Endothelial cell of umbilical vein (primary cell): ENCODE data around the gene VPS37D. TPM values are rescaled to one million over a fixed set of nuclear protein-coding genes. Genes with fewer than 3 reads are reported as not detected.

Source experiments
- BruUV-seq: library from RNA; stranded (reverse); fragments of 400-500 nt; replicated peaks from 2 replicates; lab custom pipeline; 2021; lab: Mats Ljungman, UMichigan
- CTCF ChIA-PET: fragments of 300-600, 350-600 bp; sonication (Branson Sonifier 250); formaldehyde crosslinking; loops from one replicate; lab custom pipeline; 2021; ENCODE audit warnings: antibody characterized with exemption, inconsistent platforms; lab: Charles Lee
- POLR2A ChIA-PET: fragments of 300-600, 350-600 bp; sonication (Branson Sonifier 250); formaldehyde crosslinking; loops from one replicate; lab custom pipeline; 2021; ENCODE audit warnings: antibody characterized with exemption, inconsistent platforms; lab: Charles Lee
- DNase-seq: peaks from one replicate; pipeline ENCODE4 v3.0.0-alpha.2; 2011; ENCODE audit warnings: low read depth, low spot score
- FAIRE-seq: peaks from 2 replicates; lab custom pipeline; 2011; peaks lifted over from hg19 to GRCh38; lab: Jason Lieb, UNC
- H2AFZ ChIP-seq: 2 replicates; pipeline ENCODE4 v1.6.0; 2012; ENCODE audit warnings: low read depth, low read length, control low read depth, inconsistent platforms
- H3K27ac ChIP-seq: 2 replicates; pipeline ENCODE4 v1.5.1; 2011; ENCODE audit warnings: low read depth, mild to moderate bottlenecking, control low read depth, low read length, moderate library complexity; ENCODE audit not compliant: insufficient read depth
- H3K27me3 ChIP-seq, 2 experiments: 2 replicates each; pipeline versions ENCODE4 v1.6.0 to v1.6.1; 2011; ENCODE audit warnings: low read length in 2 of 2, mixed read lengths in 1 of 2; ENCODE audit not compliant: control insufficient read depth in 2 of 2, insufficient read depth in 2 of 2
- H3K36me3 ChIP-seq, 2 experiments: 2 replicates in 1 of 2; 3 replicates in 1 of 2; pipeline ENCODE4 v1.5.1; 2011; ENCODE audit warnings: low read length in 2 of 2, mild to moderate bottlenecking in 1 of 2, moderate library complexity in 1 of 2; ENCODE audit not compliant: control insufficient read depth in 2 of 2, insufficient read depth in 2 of 2; ENCODE audit errors: extremely low read depth in 1 of 2
- H3K4me1 ChIP-seq: 3 replicates; pipeline ENCODE4 v1.5.1; 2011; ENCODE audit warnings: mild to moderate bottlenecking, low read length; ENCODE audit not compliant: control insufficient read depth, insufficient read depth; ENCODE audit errors: extremely low read depth
- H3K4me2 ChIP-seq: 2 replicates; pipeline ENCODE4 v1.6.1; 2011; ENCODE audit warnings: low read length, control low read depth, mixed read lengths; ENCODE audit not compliant: insufficient read depth
- H3K4me3 ChIP-seq, 3 experiments: fragments of 200-600 bp in 1 of 3; sonication (generic), shearing (Covaris generic) in 1 of 3; replicated peaks in 1 of 3; 2 replicates each; pipeline ENCODE4 v1.5.1; 2011 to 2016; ENCODE audit warnings: control low read depth in 3 of 3, low read length in 3 of 3, mild to moderate bottlenecking in 2 of 3, inconsistent platforms in 1 of 3, low read depth in 1 of 3, moderate library complexity in 1 of 3; ENCODE audit not compliant: insufficient read depth in 1 of 3
- H3K79me2 ChIP-seq: 2 replicates; pipeline ENCODE4 v1.6.0; 2012; ENCODE audit warnings: low read length, inconsistent platforms; ENCODE audit not compliant: control insufficient read depth, insufficient read depth
- H3K9ac ChIP-seq: replicated peaks from 2 replicates; pipeline ENCODE3; 2011; ENCODE audit warnings: low read length, control low read depth; ENCODE audit not compliant: insufficient read depth; ENCODE audit errors: extremely low read depth
- H3K9me1 ChIP-seq: replicated peaks from 3 replicates; pipeline ENCODE4 v1.6.0; 2011; ENCODE audit warnings: mild to moderate bottlenecking, low read length; ENCODE audit not compliant: control insufficient read depth, insufficient read depth; ENCODE audit errors: extremely low read depth
- H3K9me3 ChIP-seq: replicated peaks from 2 replicates; pipeline ENCODE4 v1.5.1; 2012; ENCODE audit warnings: low read length, inconsistent platforms; ENCODE audit not compliant: control insufficient read depth, insufficient read depth
- H4K20me1 ChIP-seq: replicated peaks from 2 replicates; pipeline ENCODE3; 2011; ENCODE audit warnings: mild to moderate bottlenecking, low read length; ENCODE audit not compliant: control insufficient read depth, insufficient read depth; ENCODE audit errors: extremely low read depth
- CTCF ChIP-seq, 2 donors: IDR thresholded peaks; 1 replicate in 1 of 2; 2 replicates in 1 of 2; pipeline ENCODE4 v1.5.1; 2011; ENCODE audit warnings: low read length in 2 of 2, mild to moderate bottlenecking in 2 of 2, moderate library complexity in 2 of 2, control low read depth in 1 of 2, inconsistent platforms in 1 of 2, low read depth in 1 of 2; ENCODE audit not compliant: insufficient read depth in 1 of 2; ENCODE audit errors: extremely low read depth in 1 of 2
- EZH2 ChIP-seq: IDR thresholded peaks from 2 replicates; pipeline ENCODE4 v1.6.1; 2012; ENCODE audit warnings: borderline replicate concordance, low read depth, mild to moderate bottlenecking, moderate library complexity, low read length, inconsistent platforms; ENCODE audit not compliant: severe bottlenecking
- FOS ChIP-seq: IDR thresholded peaks from 2 replicates; pipeline ENCODE4 v1.6.1; 2011; ENCODE audit warnings: mild to moderate bottlenecking, low read length, moderate library complexity, borderline replicate concordance; ENCODE audit not compliant: insufficient read depth
- GATA2 ChIP-seq: IDR thresholded peaks from 2 replicates; pipeline ENCODE4 v1.7.0; 2011; ENCODE audit warnings: low read depth, mild to moderate bottlenecking, moderate library complexity, mixed read lengths, low read length; ENCODE audit not compliant: insufficient read length, insufficient read depth
- JUN ChIP-seq: IDR thresholded peaks from 2 replicates; pipeline ENCODE4 v1.6.1; 2011; ENCODE audit warnings: borderline replicate concordance, low read depth; ENCODE audit not compliant: insufficient read length, insufficient read depth
- MAX ChIP-seq: IDR thresholded peaks from 2 replicates; pipeline ENCODE4 v1.6.1; 2011; ENCODE audit not compliant: insufficient read depth, insufficient read length
- MYC ChIP-seq: IDR thresholded peaks from one replicate; pipeline ENCODE4 v1.6.1; 2011; ENCODE audit warnings: mild to moderate bottlenecking, low read depth, low read length
- POLR2A ChIP-seq: IDR thresholded peaks from 2 replicates; pipeline ENCODE4 v1.6.1; 2012; ENCODE audit warnings: low read depth, mild to moderate bottlenecking, control low read depth, low read length
- POLR2AphosphoS5 ChIP-seq: IDR thresholded peaks from 2 replicates; pipeline ENCODE4 v1.6.1; 2012; ENCODE audit warnings: low read depth, mild to moderate bottlenecking, control low read depth, low read length, moderate library complexity; ENCODE audit not compliant: insufficient read depth
- dilution Hi-C: fragments of 300-500 bp; cut with MboI; formaldehyde crosslinking; loops from one replicate; pipeline ENCODE4 v1.15.0; 2019; ENCODE audit warnings: low sequenced_read_pairs; ENCODE audit not compliant: extremely low pct_ligation_motif_present
- intact Hi-C: fragments of 100-400 bp; cut with micrococcal nuclease; formaldehyde crosslinking; loops from one replicate; pipeline ENCODE4 v1.10.0; 2022
- polyA plus RNA-seq, 4 experiments: library from polyadenylated mRNA; depleted of rRNA in 3 of 4; stranded (reverse) in 3 of 4; unstranded in 1 of 4; fragments of >200 nt; gene quantifications; 2 replicates each; pipeline versions ENCODE4 v1.2.1 to v1.2.3, GENCODE V29; 2011 to 2012; ENCODE audit warnings: missing spikeins in 1 of 4
- total RNA-seq: library from RNA; stranded (reverse); gene quantifications from 2 replicates; pipeline ENCODE4 v1.2.3, GENCODE V29; 2021

The VPS37D gene
- total and polyA plus RNA-seq, 2 donors (not counting 3 experiments of a cell fraction or from before 2014, with no cell fraction given) = 2.0 to 2.1 TPM

GRCh38 chr7:73668886-73669230 lies 1.2 kb downstream of the VPS37D start:
- POLR2A ChIA-PET = no interaction called here

GRCh38 chr7:73669288-73669701 lies 1.7 kb downstream of the VPS37D start:
- Histone ChIP-seq H4K20me1 (no peaks in the 10 kb centered on the region), H3K9me3 (no peaks in the 10 kb centered on the region), H3K79me2 (no peaks in the 10 kb centered on the region), H2AFZ (no peak overlapping the region), H3K4me3 (no peak overlapping the region), H3K27ac (no peak overlapping the region), H3K4me1 (peaks cover 3% of the 10 kb centered on the region), H3K4me2 (no peak overlapping the region), H3K9me1 (no peaks in the 10 kb centered on the region), H3K9ac (no peak overlapping the region), H3K36me3 (no peaks in the 10 kb centered on the region), H3K27me3 (peaks cover 0 to 2% of the 10 kb centered on the region in 2 experiments)
- TF ChIP-seq POLR2A = no peak
- TF ChIP-seq JUN = no peak
- TF ChIP-seq GATA2 = no peak
- TF ChIP-seq CTCF (IDR thresholded peaks at IDR 0.05; ENCODE audit: extremely low read depth in 1 of 2, insufficient read depth in 1 of 2, low read depth in 1 of 2, low read length in 2 of 2) = no peak
- TF ChIP-seq POLR2AphosphoS5 = no peak
- TF ChIP-seq FOS = no peak
- no peak for TF ChIP-seq MAX
- no peak for TF ChIP-seq EZH2
- no peak for TF ChIP-seq MYC
- POLR2A ChIA-PET = no interaction called here
- FAIRE-seq (no peak), DNase-seq (no peak)
- CTCF ChIA-PET = interaction anchor here (3.1 to 4.8 kb wide), 3 partner anchors 39 to 63 kb away, joined by 12 to 57 read pairs (median 22); no protein-coding TSS in a partner anchor
- BruUV-seq = no TSS peak
- intact Hi-C loops (loop anchor here (5.0 kb wide), 1 partner anchor 42 kb away; no protein-coding TSS in a partner anchor), dilution Hi-C loops (no loop called here)

More at GRCh38 chr7:73668886-73669230, 1.2 kb downstream of the VPS37D start:
- Histone ChIP-seq H3K4me2 (no peak overlapping the region), H3K27me3 (peaks cover 0 to 2% of the 10 kb centered on the region in 2 experiments), H4K20me1 (no peaks in the 10 kb centered on the region), H2AFZ (peak overlapping the region; percentile 84), H3K9ac (no peak overlapping the region), H3K9me1 (no peaks in the 10 kb centered on the region), H3K9me3 (no peaks in the 10 kb centered on the region), H3K4me1 (peaks cover 3% of the 10 kb centered on the region), H3K36me3 (no peaks in the 10 kb centered on the region), H3K4me3 (peak overlapping the region in 1 of 3 experiments; percentile 67), H3K79me2 (no peaks in the 10 kb centered on the region), H3K27ac (no peak overlapping the region)
- dilution Hi-C loops (no loop called here), intact Hi-C loops (loop anchor here (5.0 kb wide), 1 partner anchor 42 kb away; no protein-coding TSS in a partner anchor)
- FAIRE-seq = no peak
- TF ChIP-seq FOS (no peak), JUN (no peak), EZH2 (no peak), MAX (no peak), POLR2A (no peak), MYC (no peak), GATA2 (no peak), POLR2AphosphoS5 (no peak)
- DNase-seq = no peak
- BruUV-seq = no TSS peak
- CTCF ChIA-PET = interaction anchor here (1.2 to 4.8 kb wide), 6 partner anchors 9 to 63 kb away, joined by 3 to 57 read pairs (median 8); no protein-coding TSS in a partner anchor
